HG03565 (cell line): ENCODE data around the gene HERPUD2.
"Not testable (repeated sequence)": the region's sequence is repeated elsewhere in the genome, so short reads cannot be mapped to it uniquely, and the experiment has no call there.

Experiments
- ATAC-seq: cut with Tn5 transposase; IDR thresholded peaks from one replicate; pipeline ENCODE4 v1.9.1; 2021; ENCODE audit warnings: mild to moderate bottlenecking, moderate library complexity; ENCODE audit not compliant: unreplicated experiment

HERPUD2 gene

DNA sequence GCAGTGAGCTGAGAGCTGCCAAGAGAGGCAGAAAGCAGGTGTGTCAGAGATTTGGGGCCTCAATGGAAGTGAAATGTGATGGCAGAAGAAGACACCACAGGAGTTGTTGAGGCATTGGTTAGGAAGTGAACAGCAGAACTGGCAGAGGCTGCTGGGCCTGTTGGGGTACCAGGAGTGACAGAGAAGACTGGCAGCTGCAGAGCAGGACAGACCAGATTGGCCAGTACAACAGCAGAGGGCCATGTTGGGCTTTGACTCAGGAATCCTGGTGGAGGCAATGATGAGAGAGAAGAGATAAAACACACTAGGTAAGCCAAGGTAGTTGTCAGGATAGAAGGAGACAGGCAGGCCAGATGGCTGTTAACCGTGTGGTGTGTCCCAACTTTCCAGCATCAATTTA, 19.9 kb upstream of the HERPUD2 start:
- no peak for ATAC-seq

DNA sequence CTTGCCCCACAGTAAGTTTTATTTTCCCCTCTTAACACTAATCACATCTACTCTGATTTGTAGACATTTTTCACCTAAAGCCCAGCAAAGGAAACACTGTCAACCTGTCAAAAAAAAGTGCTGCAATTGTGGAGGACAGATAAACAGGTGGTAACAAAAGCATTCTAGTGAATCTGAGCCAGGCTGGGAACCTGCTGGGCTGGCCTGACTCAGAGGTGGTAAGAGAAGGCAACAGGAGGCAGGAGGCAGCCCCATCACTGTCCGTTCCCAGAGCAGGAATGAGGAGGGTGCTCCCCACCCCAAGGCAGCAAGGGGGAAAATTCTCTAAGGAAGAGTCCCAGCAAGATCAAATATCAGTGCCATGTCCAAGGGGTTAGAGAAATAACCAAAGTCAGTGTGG, 19.5 kb upstream of the HERPUD2 start:
- ATAC-seq, result no peak

DNA sequence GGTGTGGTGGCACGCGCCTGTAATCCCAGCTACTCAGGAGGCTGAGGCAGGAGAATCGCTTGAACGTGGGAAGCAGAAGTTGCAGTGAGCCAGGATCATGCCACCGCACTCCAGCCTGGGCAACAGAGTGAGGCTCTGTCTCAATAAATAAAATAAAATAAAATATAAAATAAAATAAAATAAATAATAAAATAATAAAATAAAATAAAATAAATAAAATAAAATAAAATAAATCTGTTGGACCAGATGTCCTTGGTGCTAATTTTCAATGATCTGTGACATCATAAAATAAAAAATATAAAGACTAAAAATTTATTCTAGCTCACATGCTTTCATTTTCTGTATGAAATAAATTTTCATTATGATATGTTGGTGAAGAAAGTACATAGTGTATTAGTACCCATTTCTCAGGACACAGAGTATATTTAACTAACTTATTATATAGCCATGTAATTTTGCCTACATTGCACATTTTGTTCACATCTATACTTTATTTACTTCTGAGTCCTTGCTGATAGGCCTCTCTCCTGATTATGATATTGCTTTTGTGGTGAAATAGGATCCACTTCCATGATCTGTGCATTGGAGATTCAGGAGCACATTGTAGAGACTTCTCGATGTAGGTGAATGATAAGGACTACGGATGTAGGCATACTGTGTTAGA, 17.8 kb upstream of the HERPUD2 start:
- ATAC-seq, result no peak

DNA sequence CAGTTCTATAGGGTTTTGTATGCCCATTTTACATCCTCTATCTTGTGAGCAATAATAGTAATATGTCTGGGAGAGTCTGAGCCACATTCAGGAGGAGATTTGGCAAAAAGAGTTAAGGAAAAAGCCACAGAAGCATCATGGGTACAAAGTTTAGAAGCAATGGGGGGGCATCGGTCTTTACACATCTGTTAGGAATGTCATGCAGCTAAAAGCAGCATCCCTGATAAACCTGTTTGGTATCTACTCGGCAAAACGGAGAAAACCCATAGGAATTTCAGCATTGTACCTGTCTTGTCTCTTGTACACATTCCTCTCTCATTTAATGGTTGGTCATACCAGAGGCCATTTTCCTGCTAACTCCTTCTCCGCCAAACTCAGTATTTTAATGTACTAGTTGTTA, 12.5 kb upstream of the HERPUD2 start:
- ATAC-seq, result no peak

DNA sequence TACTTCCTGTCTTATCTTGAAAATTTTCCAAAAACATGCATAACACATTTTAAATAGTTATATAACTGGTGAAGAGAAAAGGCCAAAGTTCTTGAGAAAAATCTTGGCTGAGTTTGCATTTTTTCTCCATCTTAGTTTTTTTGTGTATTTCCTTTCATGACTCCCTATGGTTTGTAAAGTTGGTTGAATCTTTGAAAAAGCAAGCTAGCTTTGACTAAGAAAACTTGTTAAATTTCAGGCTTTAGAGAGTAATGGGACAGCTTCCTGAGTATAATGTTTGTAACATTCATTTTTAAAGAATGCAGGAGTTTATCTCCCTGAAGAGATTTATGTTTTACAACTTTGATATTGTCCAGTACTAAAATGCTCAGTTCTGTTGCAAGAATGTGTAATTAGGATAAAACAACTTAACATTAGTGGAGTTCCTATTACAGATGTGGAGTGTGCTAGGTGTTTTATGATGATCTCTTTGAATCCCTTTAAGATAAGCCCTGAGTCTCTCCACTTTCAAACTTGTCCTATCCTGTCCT, 11.1 kb upstream of the HERPUD2 start:
- ATAC-seq, result no peak

DNA sequence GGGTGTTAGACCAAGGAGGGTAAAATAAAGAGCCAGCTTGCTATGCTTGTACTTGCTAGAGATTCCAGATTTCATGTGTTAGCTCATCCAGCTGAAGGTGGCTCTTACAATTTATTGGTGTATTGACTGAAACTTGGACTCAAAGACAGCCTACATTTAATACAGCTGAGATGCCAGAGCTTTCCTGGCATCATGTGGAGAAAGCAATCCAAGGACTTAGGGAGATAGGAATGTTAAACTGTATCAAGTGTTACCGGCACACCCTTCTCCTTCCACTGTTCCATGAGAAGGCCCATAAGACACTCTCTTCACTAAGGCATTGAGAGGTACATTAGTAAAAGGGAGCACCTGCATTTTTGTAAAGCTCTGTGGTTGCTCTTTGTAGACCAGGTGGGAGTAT, 9.3 kb upstream of the HERPUD2 start:
- ATAC-seq, result no peak

DNA sequence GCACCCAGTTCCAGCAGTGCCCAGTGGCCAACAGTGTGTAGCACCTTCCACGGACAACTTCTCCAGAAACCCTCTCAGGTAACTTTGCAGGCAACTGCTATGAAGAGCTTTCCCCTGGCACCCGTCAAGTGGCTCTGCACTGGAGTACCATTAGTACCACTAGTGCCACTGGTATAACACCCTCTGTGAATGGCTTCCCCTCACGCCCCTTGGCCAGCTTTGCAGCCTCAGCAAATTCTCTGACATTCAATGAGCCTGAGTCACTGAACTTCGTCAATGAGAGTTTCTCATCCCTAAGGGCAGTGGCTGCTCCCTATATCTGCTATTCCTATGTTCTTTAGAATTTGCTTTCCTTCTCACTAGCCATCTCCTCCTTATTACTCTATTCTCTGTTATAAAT, 7.6 kb upstream of the HERPUD2 start:
- no peak for ATAC-seq

DNA sequence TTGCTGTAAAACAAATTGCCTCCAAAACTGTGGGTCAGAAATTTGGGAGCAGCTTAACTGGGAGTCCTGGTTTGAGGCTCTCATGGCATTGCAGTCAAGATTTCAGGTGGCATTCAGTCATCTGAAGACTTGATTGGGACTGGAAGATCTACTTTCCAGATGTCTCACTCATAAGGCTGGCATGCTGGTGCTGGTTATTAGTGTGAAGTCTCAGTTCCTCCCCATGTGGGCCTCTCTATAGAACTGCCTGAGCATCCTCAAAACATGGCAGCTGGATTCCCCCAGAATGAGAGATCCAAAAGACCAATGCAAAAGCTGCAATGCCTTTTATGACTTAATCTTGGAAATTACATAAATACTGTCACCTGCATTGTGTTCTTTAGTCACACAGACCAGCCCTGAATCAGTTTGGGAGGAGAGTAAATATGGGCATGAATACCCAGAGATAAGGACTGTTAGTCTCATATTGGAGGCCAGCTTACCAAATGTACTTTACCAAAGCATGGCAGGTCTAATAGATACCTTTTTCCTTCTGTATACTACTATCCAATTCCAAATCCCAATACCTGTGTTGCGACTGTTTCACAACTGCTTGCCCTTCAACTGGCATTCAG, 6.5 kb upstream of the HERPUD2 start:
- no peak for ATAC-seq

DNA sequence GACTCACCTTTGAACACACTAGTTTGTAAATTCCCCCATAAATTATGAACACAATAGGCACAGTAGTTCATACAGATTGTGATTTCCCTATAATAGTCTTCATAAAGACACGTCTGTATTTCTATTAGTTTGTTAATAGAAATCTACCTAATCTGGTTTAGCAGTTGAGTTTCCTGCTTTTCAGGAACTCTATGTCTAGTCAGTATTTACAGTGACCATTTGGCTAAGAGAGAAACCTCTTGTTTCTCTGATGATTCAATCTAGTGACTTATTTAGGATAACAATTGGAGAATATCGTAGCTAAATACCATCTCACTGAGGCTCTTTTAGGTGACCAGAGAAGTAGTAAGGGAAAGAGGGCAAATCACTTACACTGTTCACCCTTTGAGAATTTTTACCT, 5.9 kb upstream of the HERPUD2 start:
- ATAC-seq, result no peak

DNA sequence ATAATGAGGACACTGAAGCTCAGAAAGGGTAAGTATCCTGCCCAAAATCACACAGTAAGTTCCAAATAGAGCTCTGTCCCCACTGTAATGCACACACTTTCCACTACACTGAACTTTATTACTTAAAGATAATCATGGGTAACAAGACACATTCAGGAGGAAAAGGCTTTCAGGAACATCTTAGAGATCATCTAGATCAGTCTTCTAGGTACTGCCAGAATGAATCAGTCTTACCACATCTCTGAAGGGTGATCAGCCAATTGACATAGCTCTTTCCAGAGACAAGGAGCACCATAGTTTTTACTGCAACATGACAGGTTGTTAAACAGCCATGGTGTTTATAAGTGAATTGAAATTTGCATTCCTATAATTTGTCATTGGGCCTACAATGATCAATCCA, 5.4 kb upstream of the HERPUD2 start:
- ATAC-seq, result no peak

DNA sequence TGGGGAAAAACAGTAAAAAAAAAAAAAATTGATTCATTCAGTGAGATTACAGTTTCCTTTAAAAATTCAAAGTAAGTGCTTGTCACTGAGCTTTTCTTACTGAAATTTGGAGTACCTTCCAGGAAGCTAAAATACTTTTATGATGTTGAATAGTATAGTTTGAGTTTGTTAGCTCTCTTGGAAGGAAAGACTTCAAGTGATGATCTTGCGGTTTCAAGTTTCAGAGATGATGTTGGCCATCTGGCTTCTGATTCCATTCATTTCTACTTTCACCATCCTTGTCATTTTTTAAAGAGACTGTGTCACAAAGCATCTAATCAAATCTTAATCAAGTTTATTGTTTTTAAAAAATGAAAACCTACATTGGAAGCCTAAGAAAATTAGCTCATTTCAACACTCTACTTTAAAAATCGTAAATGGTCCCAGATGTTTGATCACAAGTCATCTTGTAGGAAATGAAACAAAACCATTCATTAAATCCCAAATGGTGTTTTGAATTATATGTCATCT, 4.9 kb upstream of the HERPUD2 start:
- no peak for ATAC-seq

DNA sequence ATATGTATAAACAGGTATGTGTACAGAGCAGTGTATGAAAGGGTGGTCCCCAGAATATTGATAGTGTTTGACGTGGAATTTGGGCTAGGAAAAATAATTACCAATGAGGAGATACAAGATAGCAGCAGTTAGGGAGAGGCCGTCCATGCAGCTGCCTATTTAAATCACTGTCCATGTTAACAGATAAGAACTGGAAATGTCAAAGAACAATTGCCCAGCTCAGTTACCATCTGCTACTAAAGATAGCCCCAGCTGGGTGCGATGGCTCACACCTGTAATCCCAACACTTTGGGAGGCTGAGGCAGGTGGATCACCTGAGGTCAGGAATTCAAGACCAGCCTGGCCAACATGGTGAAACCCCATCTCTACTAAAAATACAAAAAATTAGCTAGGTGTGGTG, 3.4 kb upstream of the HERPUD2 start:
- not testable (repeated sequence) for ATAC-seq

DNA sequence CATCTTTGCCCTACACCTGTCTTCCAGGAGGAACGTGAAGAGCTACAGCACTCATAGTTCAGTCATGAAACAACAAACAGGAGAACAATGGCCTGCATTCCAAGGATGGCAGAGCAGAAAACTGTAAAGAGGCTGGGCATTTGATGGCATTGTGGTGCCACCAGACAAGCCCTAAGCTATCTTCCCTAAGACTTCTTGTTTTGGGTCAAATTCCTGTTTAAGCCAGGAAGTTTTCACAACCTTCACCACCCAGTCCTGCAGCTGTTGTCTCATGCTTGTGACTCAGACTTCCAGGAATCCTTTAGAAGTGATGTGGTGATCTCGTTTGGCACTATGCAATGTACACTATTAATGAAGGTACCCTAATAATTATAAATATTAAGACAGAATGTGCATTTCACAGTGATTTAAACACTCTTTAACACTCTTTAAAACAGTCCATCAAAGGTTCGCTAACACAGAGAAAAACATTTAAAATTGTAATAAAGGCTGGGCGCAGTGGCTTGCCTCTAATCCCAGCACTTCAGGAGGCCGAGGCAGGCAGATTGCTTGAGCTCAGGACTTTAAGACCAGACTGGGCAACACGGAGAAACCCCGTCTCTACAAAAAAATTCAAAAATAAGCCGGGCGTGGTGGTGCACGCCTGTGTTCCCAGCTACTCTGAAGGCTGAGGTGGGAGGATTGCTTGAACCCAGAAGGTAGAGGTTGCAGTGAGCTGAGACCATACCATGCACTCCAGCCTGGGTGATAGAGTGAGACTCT, 2.7 kb upstream of the HERPUD2 start:
- ATAC-seq, result no peak

DNA sequence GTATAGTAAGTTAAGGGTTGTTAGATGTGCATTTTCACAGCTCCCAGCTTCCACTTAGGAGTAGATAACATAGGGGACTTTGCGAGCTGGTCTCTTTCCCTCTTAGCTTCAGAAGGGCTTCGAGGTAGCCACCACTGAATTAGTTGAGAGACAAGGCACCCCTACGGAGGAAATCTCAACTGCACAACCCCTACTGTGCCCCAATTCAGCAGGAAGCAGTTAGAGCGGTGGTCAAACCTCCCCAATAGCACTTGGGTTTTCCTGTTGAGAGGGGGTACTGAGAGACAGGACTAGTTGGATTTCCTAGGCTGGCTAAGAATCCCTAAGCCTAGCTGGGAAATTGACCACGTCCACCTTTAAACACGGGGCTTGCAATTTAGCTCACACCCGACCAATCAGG, 1.1 kb upstream of the HERPUD2 start:
- ATAC-seq, result no peak

DNA sequence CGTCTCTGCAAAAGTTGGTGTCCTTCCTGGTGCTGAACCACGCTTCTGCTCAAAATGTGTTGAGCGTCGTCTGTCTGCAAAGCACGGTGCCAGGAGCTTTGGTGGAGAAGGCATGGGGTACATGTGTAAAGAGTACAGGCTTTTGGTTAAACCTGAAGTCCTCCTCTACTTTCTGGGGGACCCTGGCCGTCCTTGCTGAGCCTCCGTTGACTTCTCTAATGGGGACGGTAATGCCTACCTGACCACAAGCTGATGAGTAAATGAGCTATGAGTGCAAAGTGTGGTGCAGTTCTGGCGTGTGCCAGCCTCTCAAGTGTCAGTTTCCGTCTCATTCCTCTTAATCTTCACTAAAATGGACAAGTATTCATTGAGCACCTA, 527 bp upstream of the HERPUD2 start:
- ATAC-seq, result no peak

DNA sequence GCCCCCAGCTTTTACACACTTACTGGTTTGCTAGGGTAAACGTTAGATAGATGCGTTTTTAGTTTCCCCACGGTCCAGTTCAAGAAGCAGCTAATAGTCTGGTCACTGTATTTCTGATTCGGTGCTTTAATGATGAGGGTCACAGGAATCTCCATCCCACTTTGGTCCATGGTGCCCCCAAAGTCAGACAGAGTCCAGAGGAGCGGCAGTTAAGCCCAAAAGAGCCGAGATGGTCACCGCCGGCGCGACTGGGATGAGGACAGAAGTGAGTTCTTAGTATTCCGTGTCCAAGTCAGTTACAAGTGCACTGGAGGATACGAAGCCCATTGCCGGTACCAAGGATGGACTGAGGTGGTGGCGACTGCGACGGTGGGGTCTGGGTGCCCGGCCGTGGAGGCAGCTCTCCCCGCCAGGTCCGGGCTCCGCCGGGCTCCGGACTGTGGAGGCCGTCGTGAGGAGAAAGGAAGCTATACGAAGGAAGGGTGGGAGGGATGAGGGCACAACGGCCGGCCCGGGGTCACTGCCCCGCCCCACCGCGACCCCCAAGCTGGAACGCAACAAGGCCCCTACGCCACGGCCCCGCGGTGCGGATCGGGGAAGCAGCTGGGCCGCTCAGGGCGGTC, 663 bp downstream of the HERPUD2 start:
- ATAC-seq, result peak; percentile 3

DNA sequence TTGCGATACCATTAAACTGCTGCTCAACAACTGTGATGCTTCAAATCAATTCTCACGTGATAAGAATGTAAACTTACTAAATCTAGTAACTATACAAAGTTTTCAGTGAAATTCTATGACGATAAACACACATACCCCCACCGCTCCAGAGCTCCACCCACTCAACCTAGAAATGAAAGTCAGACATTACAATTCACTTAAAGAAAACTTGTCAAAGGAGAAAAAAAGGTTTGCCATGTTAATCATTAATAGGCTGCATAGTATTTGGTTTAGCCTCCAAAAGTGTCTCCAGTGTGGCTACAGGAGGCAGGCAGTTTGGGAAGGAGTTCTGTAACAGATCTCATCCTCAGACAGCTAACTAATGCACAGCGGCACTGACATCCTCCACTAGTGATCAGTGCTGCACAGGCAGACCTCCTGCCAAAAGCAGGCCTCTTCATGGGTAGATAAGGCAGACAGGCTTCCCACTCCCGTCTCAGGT, 3.1 kb downstream of the HERPUD2 start:
- no peak for ATAC-seq

DNA sequence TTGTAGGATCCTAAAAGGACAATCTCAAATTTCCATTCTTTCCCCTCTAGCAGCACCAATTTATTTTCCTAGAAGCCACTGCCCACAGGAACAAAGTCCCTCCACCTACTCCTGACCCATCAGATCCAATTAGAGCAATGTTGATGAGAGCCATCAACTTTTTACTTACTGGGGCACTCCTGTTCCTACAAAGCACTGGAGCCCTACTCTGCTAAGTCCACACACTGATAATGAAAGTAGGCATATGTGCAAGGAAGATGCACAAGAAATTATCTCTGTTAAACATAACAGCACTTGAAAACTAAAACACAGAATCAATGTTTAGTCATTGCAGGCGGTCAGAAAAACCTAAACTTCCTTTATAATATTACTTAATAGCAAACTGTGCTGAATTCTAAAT, 3.6 kb downstream of the HERPUD2 start:
- no peak for ATAC-seq

DNA sequence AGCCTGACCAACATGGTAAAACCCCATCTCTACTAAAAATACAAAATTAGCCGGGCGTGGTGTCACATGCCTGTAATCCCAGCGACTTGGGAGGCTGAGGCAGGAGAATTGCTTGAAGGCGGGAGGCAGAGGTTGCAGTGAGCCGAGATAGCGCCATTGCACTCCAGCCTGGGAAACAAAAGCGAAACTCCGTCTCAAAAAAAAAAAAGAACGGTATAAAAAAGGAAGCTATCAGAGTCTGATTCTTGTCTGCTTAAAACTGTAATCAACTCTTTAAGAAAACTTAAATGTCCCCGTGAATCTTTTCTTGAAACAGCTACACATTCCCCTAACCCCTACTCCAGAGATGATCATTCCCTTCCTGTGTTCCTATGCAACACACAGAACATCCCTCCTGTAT, 4.3 kb downstream of the HERPUD2 start:
- ATAC-seq, result not testable (repeated sequence)

DNA sequence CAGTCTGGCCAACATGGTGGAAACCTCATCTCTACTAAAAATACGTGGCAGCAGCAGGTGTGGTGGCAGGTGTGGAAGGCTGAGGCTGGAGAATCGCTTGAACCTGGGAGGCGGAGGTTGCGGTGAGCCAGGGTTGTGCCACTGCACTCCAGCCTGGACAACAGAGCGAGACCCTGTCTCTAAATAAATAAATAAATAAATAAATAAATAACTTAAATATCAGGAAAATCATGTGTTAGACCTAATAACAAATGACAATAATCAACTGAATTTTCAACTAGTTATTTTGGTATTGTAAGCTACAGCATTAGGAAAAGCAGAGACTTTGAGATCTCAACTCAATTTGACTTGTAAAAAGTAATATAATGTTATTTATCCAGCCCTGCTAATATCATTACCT, 9.2 kb downstream of the HERPUD2 start:
- ATAC-seq, result no peak
